Stromal cell of bone marrow (primary cell): ENCODE measurements around the gene APOL4.
"Not testable (repeated sequence)": the region's sequence is repeated elsewhere in the genome, so short reads cannot be mapped to it uniquely, and the experiment has no call there.

Source experiments
- DNase-seq: peaks from one replicate; pipeline ENCODE4 v3.0.0-alpha.2; 2012; ENCODE audit warnings: low read depth

APOL4 gene

GRCh38 chr22:36183446-36183845, 18.2 kb downstream of the APOL4 start:
- DNase-seq, result no peak

DNA sequence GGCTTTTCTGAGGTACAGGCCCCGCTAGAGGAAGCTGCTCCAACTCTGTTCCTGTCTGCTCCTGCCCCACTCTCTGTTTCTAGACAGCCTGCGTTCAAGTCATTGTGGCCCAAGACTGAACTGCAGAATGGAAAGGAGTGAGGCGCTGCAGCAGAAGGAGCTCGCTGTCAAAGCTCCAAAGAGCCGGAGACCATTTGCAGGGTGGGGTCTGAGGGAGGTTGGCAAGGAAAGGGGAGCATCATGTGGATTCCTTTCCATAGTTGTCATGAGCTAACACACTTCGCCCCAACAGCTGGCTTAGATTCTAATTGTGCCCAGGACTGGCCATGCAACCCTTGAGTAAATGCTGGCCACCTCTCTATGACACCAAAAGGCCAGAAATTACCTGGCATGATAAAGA, 18.8 kb downstream of the APOL4 start:
- no peak for DNase-seq

DNA sequence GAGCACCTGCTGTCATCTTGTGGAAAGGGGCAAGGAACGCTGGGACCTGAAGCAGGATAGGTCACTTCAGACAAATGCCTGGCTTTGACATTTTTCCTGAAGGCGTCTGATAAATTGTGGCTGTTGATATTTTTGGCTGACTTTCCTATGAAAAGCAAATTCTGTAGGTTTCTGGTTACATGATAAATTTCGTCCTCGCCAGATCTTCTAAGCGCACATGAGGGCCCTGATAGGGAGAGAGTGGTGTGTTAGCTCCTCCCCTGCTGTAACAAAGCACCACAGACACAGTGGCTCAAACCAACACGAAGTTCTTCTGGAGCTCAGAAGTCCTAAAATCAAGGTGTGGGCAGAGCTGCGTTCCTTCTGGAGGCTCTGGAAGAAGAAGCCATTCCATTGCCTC, 19.6 kb downstream of the APOL4 start:
- no peak for DNase-seq

DNA sequence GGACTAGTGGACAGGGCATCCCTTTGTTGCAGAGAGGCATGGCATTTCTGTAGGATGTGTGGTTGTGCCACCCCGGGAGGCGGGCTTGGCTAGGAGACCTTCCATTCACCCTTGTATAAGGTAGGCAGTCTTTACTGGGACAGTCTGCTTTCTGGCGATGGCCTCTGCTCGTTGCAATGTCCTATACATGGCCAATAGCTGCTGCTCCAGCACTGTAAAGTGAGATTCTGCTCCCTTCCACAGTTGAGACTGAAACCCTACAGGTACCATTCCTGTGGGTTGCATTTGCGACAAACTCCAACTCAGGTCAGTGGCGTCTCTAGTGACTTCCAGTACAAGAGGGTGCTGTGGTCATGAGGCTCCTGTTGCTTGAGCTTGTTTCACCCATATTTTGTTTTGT, 20.7 kb downstream of the APOL4 start:
- no peak for DNase-seq

DNA sequence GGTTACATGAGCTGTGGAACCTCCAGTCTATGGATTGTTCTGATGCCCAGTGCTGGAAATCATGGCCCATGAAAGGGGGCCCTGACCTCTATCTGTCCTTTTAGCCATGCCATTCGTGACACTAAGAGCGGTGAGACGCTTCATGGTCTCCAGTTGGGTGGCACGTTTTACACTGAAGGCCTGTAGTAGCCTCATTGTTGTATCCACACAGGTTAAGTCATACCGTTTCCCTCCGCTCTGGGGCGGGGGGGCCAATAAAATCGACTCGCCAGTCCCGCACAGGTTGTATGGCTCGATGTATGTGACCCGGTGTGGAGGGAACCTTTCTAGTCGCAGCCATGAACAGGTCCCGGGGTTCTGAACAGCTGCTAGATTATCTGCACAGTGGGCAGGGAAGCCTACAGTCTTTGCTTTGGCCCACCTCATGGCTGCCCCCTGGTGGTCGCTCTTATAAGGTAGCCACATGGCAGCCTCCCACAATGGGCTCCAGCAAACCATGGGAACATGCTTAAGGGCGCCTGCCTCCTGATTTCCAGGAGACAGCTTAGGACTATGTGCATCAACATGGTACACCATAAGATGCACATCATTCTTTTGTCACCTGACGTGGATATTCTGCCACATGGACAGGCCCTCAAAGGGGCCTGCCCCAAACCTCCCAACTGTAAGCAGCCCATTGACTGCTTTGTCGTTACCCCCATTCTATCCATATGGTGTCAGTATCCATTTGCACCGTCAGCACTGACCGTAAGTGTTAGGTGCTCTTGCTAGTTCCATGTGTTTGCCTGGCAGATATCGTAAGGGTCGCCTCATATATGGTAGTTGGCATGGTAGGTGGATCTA, 21.4 kb downstream of the APOL4 start:
- peak; percentile 43 for DNase-seq

GRCh38 chr22:36177160-36177559, 24.4 kb downstream of the APOL4 start:
- DNase-seq, result no peak

DNA sequence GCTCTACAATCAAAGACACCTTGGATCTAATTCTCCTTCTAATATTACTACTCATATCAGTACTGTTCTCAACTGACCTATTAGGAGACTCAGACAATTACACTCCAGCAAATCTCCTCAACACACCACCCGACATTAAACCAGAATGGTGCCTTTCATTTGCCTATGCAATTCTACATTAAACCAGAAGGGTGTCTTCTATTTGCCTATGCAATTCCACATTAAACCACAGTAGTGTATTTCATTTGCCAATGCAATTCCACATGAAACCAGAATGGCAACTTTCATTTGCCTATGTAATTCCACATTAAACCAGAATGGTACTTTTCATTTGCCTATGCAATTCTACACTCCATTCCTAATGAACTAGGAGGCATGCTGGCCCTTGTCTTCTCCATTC, 25.7 kb downstream of the APOL4 start:
- DNase-seq, result no peak

DNA sequence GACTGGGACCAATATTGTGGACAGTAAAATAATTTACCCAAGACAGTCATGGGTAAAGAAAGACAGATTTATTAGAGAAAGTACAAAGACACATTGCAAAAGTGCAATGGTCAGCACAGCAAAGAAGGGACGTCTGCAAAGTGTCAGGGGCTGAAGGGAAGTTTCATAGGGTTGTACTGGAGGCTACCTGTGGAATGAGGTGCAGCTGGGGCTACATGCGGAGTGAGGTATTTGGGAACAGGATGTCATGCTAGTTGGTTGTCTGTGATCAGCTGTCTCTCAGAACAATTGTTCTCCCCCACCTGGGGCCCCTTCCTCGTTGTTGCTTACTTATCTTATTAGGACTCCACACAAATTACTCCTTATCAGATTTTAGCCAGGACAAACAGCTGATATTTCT, 29.7 kb downstream of the APOL4 start:
- no peak for DNase-seq

- DNase-seq, result no peak
These were observed 34.9 kb downstream of the APOL4 start for GRCh38 chr22:36166518-36167220.

- no peak for DNase-seq
These were observed 35.5 kb downstream of the APOL4 start for GRCh38 chr22:36166086-36166485.

- no peak for DNase-seq
These were observed 36.5 kb downstream of the APOL4 start for GRCh38 chr22:36165141-36165540.

GRCh38 chr22:36164621-36165020, 37.0 kb downstream of the APOL4 start:
- DNase-seq, result no peak

DNA sequence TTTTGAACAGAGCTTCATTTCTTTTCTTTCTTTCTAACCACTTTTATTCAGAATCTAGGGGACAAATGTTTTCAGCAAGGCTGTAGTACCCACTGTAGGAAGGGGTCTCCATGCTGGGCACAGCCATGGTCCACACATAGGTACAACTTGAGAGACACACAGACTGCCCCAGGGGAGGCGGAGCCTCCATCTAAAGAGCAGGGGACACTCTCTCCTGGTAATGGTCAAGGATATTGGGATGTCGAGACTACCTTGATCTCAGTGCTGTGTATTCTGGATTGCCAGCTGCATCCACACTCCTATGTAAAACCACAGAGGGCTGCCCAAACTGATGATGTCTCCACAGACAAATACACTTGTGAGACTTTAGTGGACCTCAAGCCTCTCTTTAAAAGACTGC, 38.1 kb downstream of the APOL4 start:
- DNase-seq, result no peak

- no peak for DNase-seq
These were observed 39.2 kb downstream of the APOL4 start for GRCh38 chr22:36162127-36163034.

DNA sequence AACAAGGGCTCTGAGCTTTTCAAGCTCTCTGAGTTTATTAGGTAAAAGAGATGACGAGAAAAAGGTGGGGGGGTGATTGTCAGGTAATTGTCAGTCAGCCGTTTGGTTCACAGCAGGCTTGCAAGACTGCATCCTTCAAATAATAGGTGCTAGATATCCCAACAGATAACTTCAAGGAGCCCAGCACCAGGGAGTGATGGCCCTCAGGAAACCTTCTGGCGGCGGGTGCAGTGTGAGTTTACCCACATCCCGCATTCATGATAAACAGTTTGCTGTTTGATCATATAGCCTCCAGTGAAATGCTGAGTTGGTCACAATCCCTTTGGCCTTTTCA, 39.8 kb downstream of the APOL4 start:
- DNase-seq, result not testable (repeated sequence)

GRCh38 chr22:36160499-36160942, 41.1 kb downstream of the APOL4 start, which contains the start of gene APOL3:
Gene APOL3, minus strand, starts transcription at chr22:36160755. Its CDS starts 11,700 bp downstream, at chr22:36149055.
- peak; percentile 73 for DNase-seq

DNA sequence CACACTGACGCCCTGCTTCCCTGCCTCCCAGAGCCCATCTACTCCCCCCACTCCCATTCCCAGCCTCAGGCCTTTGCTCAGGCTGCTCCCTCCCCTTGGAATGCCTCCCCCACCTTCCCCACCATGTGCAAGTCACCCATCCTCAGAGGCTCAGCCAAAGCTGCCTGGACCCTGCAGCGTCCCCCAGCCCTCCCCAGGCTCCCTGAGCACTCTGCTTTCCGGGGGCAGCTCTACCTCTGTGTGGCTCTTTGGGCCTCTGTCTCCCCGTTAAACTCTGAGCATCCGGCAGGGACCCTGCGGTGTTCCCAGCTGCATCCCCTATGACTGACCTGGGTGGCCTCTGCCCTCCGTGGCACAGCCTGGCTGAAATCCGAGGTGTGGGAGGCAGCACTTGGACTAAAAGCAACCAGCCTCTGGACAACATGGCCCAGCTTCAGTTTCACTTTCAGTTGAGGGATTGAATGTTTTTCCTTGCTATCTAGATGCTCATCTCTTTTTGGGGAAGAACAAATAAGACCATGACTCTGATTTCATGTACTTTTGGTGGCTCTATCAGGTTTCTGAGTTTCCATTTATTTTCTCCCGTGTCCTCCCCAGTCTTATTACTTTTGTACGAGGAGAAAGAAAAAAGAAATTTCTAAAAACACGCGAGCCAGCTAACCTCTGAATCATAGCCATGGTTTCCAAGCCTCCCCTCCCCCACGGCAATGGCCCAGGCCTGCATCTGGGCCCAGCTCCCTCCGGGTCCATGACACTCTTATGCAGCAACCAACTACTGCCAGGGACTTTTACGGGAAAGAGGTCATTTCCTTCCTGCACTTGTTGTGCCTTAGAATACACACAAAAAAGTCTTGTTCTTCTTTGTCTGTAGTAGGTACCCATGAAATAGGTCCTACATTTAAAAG, 44.8 kb downstream of the APOL4 start:
- DNase-seq, result peak; percentile 82

DNA sequence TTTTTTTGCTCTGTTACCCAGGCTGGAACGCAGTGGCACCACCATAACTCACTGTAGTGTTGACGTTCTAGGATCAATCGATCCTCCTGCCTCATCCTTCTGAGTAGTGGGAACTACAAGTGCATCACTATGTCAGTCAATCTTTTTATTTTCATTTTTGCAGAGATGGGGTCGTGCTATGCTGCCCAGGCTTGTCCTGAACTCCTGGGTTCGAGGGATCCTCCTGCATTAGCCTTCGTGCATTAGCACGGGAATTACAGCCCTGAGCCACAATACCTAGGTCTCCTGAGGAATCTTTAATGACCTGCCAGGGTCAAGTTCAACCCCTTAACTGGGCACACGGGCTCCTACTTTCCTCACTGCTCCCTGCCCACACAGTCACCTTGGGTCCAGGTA, 45.5 kb downstream of the APOL4 start:
- no peak for DNase-seq

DNA sequence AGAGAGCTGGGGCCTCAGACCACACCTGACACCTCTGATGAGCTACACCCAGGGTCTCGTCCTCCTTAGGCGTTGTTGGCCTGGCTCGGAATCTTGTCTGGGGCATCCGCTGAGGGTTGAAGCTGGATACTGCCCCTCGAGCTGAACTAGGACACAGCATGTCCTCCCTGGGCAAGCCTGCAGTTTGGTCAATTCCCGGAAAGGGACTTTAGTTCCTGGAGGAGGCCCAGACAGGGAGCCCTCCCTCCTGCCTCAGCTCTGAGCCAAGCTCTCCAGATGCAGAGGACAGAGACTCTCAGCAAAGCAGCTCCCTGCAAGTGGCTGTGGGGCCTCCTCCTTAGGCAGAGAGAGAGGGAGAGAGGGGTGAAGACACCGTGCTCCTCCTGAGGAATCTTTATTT, 45.9 kb downstream of the APOL4 start:
- DNase-seq, result no peak

GRCh38 chr22:36154423-36154945, 47.1 kb downstream of the APOL4 start:
- no peak for DNase-seq
